HepG2 (cell line): Measurements from ENCODE around the gene WDR62. TPM values are rescaled to one million over a fixed set of nuclear protein-coding genes. Genes with fewer than 3 reads are reported as not detected.

ENCODE experiments used
- CEBPZ ChIP-seq: IDR thresholded peaks from 2 replicates; pipeline ENCODE4 v1.6.1; 2012; ENCODE audit warnings: low read length, improper control_type of control experiment
- ESRRA ChIP-seq: sonication (generic); formaldehyde crosslinking; IDR thresholded peaks from 2 replicates; pipeline ENCODE4 v1.5.1; 2020; ENCODE audit warnings: mild to moderate bottlenecking, low read depth, missing genetic modification reagents
- GABPA ChIP-seq, 2 experiments: IDR thresholded peaks; 2 replicates each; pipeline ENCODE4 v1.6.1; 2011 to 2016; ENCODE audit warnings: low read depth in 2 of 2, low read length in 1 of 2, missing biosample characterization in 1 of 2, missing genetic modification characterization in 1 of 2
- GABPB1 ChIP-seq: IDR thresholded peaks from 2 replicates; pipeline ENCODE4 v1.6.1; 2016; ENCODE audit warnings: mild to moderate bottlenecking, missing genetic modification reagents, moderate library complexity, missing compliant biosample characterization
- HDAC2 ChIP-seq: sonication (generic); formaldehyde crosslinking; IDR thresholded peaks from 2 replicates; pipeline ENCODE4 v1.4.0; 2020; ENCODE audit warnings: missing genetic modification reagents
- HHEX ChIP-seq: IDR thresholded peaks from 2 replicates; pipeline ENCODE4 v1.6.1; 2016; ENCODE audit warnings: control low read depth
- PHF20 ChIP-seq: sonication (generic); formaldehyde crosslinking; IDR thresholded peaks from 2 replicates; pipeline ENCODE4 v1.5.0; 2020; ENCODE audit warnings: mild to moderate bottlenecking, missing genetic modification reagents
- PLRG1 ChIP-seq: fragments of 450-650 bp; conservative IDR thresholded peaks from 2 replicates; pipeline ENCODE4 v1.6.1; 2016
- POLR2G ChIP-seq: fragments of 200-400 bp; formaldehyde crosslinking; IDR thresholded peaks from 2 replicates; pipeline ENCODE4 v1.6.1; 2018; ENCODE audit warnings: mild to moderate bottlenecking, low read depth, low read length, moderate library complexity
- RCOR2 ChIP-seq: IDR thresholded peaks from 2 replicates; pipeline ENCODE4 v1.6.1; 2016; ENCODE audit warnings: missing biosample characterization, missing genetic modification reagents
- REPIN1 ChIP-seq: sonication (generic); formaldehyde crosslinking; IDR thresholded peaks from 2 replicates; pipeline ENCODE4 v1.8.0; 2022; ENCODE audit warnings: missing genetic modification reagents, low read depth, mild to moderate bottlenecking, borderline replicate concordance
- SMYD3 ChIP-seq: sonication (generic); formaldehyde crosslinking; IDR thresholded peaks from 2 replicates; pipeline ENCODE4 v1.8.1; 2023; ENCODE audit warnings: mild to moderate bottlenecking, missing genetic modification reagents
- ZNF484 ChIP-seq: sonication (generic); formaldehyde crosslinking; IDR thresholded peaks from 2 replicates; pipeline ENCODE4 v1.5.1; 2020; ENCODE audit warnings: mild to moderate bottlenecking, low read depth, missing genetic modification reagents, borderline replicate concordance
- polyA plus RNA-seq, 8 experiments: library from polyadenylated mRNA; depleted of rRNA in 3 of 8; stranded (reverse) in 7 of 8; unstranded in 1 of 8; fragments of >200 nt; fragmentation: Illumina TruSeq in 4 of 8; extraction: Trizol in 4 of 8; gene quantifications; 2 replicates each; pipeline versions ENCODE4 v1.2.1 to v1.2.3, GENCODE V29; 2011 to 2016; ENCODE audit warnings: low read depth in 4 of 8, missing spikeins in 1 of 8, mixed read lengths in 1 of 8; ENCODE audit not compliant: insufficient read depth in 1 of 8
- total RNA-seq, 5 experiments: library from RNA; depleted of rRNA; stranded (reverse); fragments of >200 nt; fragmentation: Illumina TruSeq; extraction: Trizol; gene quantifications; 2 replicates each; pipeline ENCODE4 v1.2.3, GENCODE V29; 2016; ENCODE audit warnings: low read depth in 1 of 5
- TF ChIP-seq, protein P1 (sequence below): sonication (generic); formaldehyde crosslinking; IDR thresholded peaks from 2 replicates; pipeline ENCODE4 v1.4.0; 2020; ENCODE audit warnings: missing genetic modification reagents, borderline replicate concordance
- TF ChIP-seq, protein P2 (sequence below): sonication (generic); formaldehyde crosslinking; IDR thresholded peaks from 2 replicates; pipeline ENCODE4 v1.9.0; 2021; ENCODE audit warnings: missing genetic modification reagents, mild to moderate bottlenecking, borderline replicate concordance
- TF ChIP-seq, protein P3 (sequence below): sonication (generic); formaldehyde crosslinking; IDR thresholded peaks from 2 replicates; pipeline ENCODE4 v1.5.1; 2020; ENCODE audit warnings: missing genetic modification reagents, mild to moderate bottlenecking, borderline replicate concordance

Gene WDR62
- total and polyA plus RNA-seq, 2 of the 13 experiments (the other 11 are each of a cell fraction or from before 2014, with no cell fraction given), result 5.8 to 12.5 TPM

DNA sequence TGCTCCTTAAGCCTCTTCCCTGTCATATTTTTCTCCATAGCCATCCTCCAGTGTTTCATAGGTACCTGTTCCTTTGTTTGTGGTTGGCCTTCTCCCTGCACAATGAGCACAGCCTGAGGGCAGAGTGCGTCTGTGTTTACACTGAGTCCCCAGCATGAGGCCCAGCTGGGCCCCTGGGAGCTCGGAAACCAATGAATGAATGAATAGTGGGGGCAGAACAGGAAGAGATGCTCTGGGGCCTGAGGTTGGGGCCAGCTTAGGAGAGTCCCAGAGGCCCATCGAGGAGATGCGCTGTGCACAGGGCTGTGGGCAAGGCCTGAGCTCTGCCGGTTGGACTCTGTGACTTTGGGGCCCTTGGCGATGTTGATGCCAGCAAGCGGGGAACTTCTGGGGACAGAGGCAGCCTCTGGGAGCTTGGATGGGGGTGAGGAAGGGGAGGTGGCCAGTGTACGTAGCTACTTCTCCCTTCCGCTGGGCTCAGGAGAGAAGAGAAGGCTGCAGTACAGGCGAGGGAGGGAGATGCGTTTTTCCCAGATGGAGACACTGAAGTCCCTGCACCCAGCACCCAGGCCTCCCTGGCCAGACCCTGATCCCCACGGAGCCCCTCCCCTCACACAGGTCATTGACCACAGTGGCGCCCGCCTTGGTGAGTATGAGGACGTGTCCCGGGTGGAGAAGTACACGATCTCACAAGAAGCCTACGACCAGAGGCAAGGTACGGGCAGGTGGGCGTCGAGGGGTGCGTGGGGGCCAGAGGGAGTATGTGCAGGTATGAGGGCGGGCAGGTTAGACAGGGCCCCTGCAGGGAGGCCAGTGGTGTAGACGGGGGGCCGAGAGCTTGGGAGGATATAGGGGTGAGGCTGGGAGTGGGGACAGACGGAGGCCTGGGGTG lies 65.6 kb downstream of the WDR62 start (continued):
- no peak for TF ChIP-seq ZNF484 (CRISPR knock-in tag)
- peak; percentile 89 for TF ChIP-seq HDAC2
- TF ChIP-seq, protein P1, sequence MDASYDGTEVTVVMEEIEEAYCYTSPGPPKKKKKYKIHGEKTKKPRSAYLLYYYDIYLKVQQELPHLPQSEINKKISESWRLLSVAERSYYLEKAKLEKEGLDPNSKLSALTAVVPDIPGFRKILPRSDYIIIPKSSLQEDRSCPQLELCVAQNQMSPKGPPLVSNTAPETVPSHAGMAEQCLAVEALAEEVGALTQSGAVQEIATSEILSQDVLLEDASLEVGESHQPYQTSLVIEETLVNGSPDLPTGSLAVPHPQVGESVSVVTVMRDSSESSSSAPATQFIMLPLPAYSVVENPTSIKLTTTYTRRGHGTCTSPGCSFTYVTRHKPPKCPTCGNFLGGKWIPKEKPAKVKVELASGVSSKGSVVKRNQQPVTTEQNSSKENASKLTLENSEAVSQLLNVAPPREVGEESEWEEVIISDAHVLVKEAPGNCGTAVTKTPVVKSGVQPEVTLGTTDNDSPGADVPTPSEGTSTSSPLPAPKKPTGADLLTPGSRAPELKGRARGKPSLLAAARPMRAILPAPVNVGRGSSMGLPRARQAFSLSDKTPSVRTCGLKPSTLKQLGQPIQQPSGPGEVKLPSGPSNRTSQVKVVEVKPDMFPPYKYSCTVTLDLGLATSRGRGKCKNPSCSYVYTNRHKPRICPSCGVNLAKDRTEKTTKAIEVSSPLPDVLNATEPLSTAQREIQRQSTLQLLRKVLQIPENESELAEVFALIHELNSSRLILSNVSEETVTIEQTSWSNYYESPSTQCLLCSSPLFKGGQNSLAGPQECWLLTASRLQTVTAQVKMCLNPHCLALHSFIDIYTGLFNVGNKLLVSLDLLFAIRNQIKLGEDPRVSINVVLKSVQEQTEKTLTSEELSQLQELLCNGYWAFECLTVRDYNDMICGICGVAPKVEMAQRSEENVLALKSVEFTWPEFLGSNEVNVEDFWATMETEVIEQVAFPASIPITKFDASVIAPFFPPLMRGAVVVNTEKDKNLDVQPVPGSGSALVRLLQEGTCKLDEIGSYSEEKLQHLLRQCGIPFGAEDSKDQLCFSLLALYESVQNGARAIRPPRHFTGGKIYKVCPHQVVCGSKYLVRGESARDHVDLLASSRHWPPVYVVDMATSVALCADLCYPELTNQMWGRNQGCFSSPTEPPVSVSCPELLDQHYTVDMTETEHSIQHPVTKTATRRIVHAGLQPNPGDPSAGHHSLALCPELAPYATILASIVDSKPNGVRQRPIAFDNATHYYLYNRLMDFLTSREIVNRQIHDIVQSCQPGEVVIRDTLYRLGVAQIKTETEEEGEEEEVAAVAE, result no peak
- peak; percentile 78 for TF ChIP-seq REPIN1 (CRISPR knock-in tag)
- peak; percentile 49; the same call in 1 of the 2 replicates for TF ChIP-seq ESRRA (CRISPR knock-in tag)
- TF ChIP-seq POLR2G, result peak; percentile 87
- peak; percentile 86 for TF ChIP-seq RCOR2 (CRISPR knock-in tag)
- TF ChIP-seq CEBPZ, result no peak
- no peak for TF ChIP-seq PLRG1
- peak; percentile 84 for TF ChIP-seq SMYD3 (CRISPR knock-in tag)
- TF ChIP-seq GABPA (IDR thresholded peaks at IDR 0.05; ENCODE audit: low read depth, low read length), result 0 out of 2 replicates have a peak, but pooled peaks have one; percentile 9
- peak; percentile 67 for TF ChIP-seq GABPA (CRISPR knock-in tag; IDR thresholded peaks at IDR 0.05; ENCODE audit: low read depth)
- peak; percentile 72 for TF ChIP-seq GABPB1 (CRISPR knock-in tag)
- TF ChIP-seq, protein P2, sequence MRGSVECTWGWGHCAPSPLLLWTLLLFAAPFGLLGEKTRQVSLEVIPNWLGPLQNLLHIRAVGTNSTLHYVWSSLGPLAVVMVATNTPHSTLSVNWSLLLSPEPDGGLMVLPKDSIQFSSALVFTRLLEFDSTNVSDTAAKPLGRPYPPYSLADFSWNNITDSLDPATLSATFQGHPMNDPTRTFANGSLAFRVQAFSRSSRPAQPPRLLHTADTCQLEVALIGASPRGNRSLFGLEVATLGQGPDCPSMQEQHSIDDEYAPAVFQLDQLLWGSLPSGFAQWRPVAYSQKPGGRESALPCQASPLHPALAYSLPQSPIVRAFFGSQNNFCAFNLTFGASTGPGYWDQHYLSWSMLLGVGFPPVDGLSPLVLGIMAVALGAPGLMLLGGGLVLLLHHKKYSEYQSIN, result no peak
- TF ChIP-seq, protein P3, sequence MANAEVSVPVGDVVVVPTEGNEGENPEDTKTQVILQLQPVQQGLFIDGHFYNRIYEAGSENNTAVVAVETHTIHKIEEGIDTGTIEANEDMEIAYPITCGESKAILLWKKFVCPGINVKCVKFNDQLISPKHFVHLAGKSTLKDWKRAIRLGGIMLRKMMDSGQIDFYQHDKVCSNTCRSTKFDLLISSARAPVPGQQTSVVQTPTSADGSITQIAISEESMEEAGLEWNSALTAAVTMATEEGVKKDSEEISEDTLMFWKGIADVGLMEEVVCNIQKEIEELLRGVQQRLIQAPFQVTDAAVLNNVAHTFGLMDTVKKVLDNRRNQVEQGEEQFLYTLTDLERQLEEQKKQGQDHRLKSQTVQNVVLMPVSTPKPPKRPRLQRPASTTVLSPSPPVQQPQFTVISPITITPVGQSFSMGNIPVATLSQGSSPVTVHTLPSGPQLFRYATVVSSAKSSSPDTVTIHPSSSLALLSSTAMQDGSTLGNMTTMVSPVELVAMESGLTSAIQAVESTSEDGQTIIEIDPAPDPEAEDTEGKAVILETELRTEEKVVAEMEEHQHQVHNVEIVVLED (CRISPR knock-in tag), result peak; percentile 44; the same call in 1 of the 2 replicates
- TF ChIP-seq PHF20 (CRISPR knock-in tag), result peak; percentile 41
- peak; percentile 51; the same call in 1 of the 2 replicates for TF ChIP-seq HHEX (CRISPR knock-in tag)
